GM19023 (cell line): Measurements from ENCODE around the gene PER3.

ENCODE experiments used
- ATAC-seq: cut with Tn5 transposase; IDR thresholded peaks from one replicate; pipeline ENCODE4 v1.9.1; 2021; ENCODE audit warnings: mild to moderate bottlenecking, moderate library complexity; ENCODE audit not compliant: unreplicated experiment

Gene PER3

GRCh38 chr1:7831458-7831857 lies 47.4 kb downstream of the PER3 start:
- no peak for ATAC-seq

GRCh38 chr1:7833035-7833434 lies 48.9 kb downstream of the PER3 start:
- no peak for ATAC-seq

GRCh38 chr1:7838714-7839113 lies 54.6 kb downstream of the PER3 start:
- ATAC-seq: no peak

GRCh38 chr1:7839526-7839925 lies 55.4 kb downstream of the PER3 start:
- ATAC-seq: no peak

GRCh38 chr1:7842517-7842916 lies 58.4 kb downstream of the PER3 start:
- ATAC-seq: no peak

GRCh38 chr1:7845761-7846160 lies 61.7 kb downstream of the PER3 start:
- no peak for ATAC-seq

GRCh38 chr1:7846656-7847055 lies 62.6 kb downstream of the PER3 start:
- ATAC-seq: no peak

GRCh38 chr1:7847599-7847998 lies 63.5 kb downstream of the PER3 start:
- ATAC-seq: no peak

- ATAC-seq: no peak
Observed at GRCh38 chr1:7850786-7851185, 66.7 kb downstream of the PER3 start.

GRCh38 chr1:7852804-7853683 lies 69.0 kb downstream of the PER3 start, which contains the start of gene UTS2:
Gene UTS2 (minus strand): TSS chr1:7853065. CDS start chr1:7853003, 62 bp downstream.
- no peak for ATAC-seq

- no peak for ATAC-seq
Observed at GRCh38 chr1:7853684-7854026, 69.6 kb downstream of the PER3 start.

GRCh38 chr1:7856345-7856744 lies 72.3 kb downstream of the PER3 start:
- ATAC-seq: no peak

GRCh38 chr1:7857000-7857399 lies 72.9 kb downstream of the PER3 start:
- no peak for ATAC-seq

- no peak for ATAC-seq
Observed at GRCh38 chr1:7857985-7858384, 73.9 kb downstream of the PER3 start.

- ATAC-seq: no peak
Observed at GRCh38 chr1:7859406-7859805, 75.3 kb downstream of the PER3 start.

GRCh38 chr1:7860130-7860529 lies 76.0 kb downstream of the PER3 start:
- no peak for ATAC-seq

GRCh38 chr1:7861452-7861851 lies 77.4 kb downstream of the PER3 start:
- no peak for ATAC-seq

GRCh38 chr1:7862211-7863060 lies 78.3 kb downstream of the PER3 start:
- ATAC-seq: no peak

GRCh38 chr1:7863756-7864328 lies 79.8 kb downstream of the PER3 start:
- ATAC-seq: no peak

GRCh38 chr1:7865978-7866377 lies 81.9 kb downstream of the PER3 start:
- no peak for ATAC-seq

- no peak for ATAC-seq
Observed at GRCh38 chr1:7868070-7868780, 84.1 kb downstream of the PER3 start.
